GM12875 (cell line): ENCODE results near the gene C1orf21.

Experiments
- H3K4me3 ChIP-seq: one replicate; pipeline ENCODE4 v1.5.1; 2011; ENCODE audit warnings: low read depth, low read length, control low read depth
- TF ChIP-seq, protein P1 (sequence below): IDR thresholded peaks from 2 replicates; pipeline ENCODE4 v1.5.1; 2011; ENCODE audit warnings: low read depth, mild to moderate bottlenecking, control low read depth, inconsistent platforms, low read length, moderate library complexity, borderline replicate concordance; ENCODE audit not compliant: insufficient read depth

Gene C1orf21

GRCh38 chr1:184557423-184558347, 170.9 kb downstream of the C1orf21 start:
- no peak overlapping the region for H3K4me3 ChIP-seq
- TF ChIP-seq, protein P1, sequence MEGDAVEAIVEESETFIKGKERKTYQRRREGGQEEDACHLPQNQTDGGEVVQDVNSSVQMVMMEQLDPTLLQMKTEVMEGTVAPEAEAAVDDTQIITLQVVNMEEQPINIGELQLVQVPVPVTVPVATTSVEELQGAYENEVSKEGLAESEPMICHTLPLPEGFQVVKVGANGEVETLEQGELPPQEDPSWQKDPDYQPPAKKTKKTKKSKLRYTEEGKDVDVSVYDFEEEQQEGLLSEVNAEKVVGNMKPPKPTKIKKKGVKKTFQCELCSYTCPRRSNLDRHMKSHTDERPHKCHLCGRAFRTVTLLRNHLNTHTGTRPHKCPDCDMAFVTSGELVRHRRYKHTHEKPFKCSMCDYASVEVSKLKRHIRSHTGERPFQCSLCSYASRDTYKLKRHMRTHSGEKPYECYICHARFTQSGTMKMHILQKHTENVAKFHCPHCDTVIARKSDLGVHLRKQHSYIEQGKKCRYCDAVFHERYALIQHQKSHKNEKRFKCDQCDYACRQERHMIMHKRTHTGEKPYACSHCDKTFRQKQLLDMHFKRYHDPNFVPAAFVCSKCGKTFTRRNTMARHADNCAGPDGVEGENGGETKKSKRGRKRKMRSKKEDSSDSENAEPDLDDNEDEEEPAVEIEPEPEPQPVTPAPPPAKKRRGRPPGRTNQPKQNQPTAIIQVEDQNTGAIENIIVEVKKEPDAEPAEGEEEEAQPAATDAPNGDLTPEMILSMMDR: no peak

GRCh38 chr1:184558691-184559090, 171.9 kb downstream of the C1orf21 start:
- no peak overlapping the region for H3K4me3 ChIP-seq
- TF ChIP-seq, protein P1: no peak

DNA sequence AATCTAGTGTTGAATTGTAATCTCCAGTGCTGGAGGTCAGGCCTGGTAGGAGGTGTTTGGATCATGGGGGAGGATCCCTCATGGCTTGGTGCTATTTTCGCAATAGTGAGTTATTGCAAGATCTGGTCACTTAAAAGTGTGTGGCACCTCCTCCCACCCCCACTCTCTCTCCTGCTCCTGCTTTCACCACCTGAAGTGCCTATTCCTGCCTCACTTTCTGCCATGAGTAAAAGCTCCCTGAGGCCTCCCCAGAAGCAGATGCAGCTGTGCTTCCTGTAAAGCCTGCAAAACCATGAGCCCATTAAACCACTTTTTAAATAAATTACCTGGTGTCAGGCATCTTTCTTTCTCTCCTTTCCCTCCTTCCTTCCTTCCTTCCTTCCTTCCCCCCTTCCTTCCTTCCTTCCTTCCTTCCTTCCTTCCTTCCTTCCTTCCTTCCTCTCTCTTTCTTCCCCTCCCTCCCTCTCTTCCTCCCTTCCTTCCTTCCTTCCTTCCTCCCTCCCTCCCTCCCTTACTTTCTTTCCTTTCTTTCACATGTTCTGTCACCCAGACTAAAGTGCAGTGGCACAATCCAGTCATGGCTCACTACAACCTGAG, 172.4 kb downstream of the C1orf21 start:
- TF ChIP-seq, protein P1: no peak
- H3K4me3 ChIP-seq: no peak overlapping the region

GRCh38 chr1:184562806-184563205, 176.0 kb downstream of the C1orf21 start:
- TF ChIP-seq, protein P1: no peak
- H3K4me3 ChIP-seq: no peak overlapping the region

- H3K4me3 ChIP-seq: no peak overlapping the region
- TF ChIP-seq, protein P1: no peak
Measured at GRCh38 chr1:184563308-184563707, 176.5 kb downstream of the C1orf21 start.

DNA sequence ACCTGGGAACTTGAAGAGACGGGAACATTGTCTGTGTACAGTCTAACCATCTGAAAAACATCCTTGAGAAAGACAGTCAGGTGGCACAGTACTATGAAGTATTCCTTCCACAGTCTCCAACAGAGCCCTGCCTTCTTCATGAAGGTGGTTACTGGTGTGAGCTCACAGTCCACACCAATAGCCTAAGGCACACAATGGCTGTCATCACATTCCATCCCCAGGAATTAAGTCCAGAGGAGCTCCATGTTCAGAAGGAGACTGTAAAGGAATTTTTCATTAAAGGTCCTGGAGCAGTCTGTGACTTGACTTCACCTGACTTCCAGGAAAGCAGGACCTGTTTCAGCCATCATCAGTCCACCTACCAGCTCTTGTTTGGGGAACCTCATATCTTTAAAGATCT, 180.2 kb downstream of the C1orf21 start:
- no peak overlapping the region for H3K4me3 ChIP-seq
- TF ChIP-seq, protein P1: no peak
